GM10266 (cell line): ENCODE data around the gene ZNF135.

ENCODE experiments used
- DNase-seq: peaks from one replicate; pipeline ENCODE4 v3.0.0; 2012; ENCODE audit errors: extremely low spot score
- TF ChIP-seq, protein P1 (sequence below): IDR thresholded peaks from 2 replicates; pipeline ENCODE4 v1.5.1; 2012; ENCODE audit warnings: mild to moderate bottlenecking, low read depth; ENCODE audit not compliant: control insufficient read depth, insufficient read depth; ENCODE audit errors: missing control alignments

ZNF135 gene

DNA sequence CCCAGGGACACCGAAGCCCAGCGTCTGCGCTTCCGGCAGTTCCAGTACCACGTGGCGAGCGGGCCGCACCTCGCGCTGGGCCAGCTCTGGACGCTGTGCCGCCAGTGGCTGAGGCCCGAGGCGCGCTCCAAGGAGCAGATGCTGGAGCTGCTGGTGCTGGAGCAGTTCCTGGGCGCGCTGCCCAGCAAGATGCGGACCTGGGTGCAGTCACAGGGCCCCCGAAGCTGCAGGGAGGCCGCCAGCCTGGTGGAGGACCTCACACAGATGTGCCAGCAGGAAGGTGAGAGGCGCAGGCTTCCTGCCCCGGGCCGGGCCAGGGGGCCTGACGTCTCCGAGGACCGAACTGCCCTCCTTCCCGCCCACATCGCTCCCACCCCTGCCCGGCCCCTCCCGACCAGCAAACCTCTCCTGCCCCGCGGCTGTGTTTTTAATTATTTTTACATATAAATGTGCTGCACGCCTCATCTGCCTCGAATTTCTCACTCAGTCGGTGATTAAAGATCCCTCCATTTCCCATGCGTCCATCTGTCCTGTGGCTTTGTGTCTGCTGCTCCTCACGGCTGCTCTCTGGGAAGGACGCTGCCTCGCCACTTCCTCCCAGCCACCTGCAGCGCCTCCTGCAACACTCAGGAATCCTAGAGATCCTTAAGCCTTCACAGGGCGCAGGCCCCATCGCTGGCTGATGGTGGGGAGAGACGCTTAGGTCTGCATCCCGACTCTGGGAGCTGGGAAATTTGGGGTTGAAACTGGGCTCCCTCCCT is 21.0 kb upstream of the ZNF135 start:
- TF ChIP-seq, protein P1, sequence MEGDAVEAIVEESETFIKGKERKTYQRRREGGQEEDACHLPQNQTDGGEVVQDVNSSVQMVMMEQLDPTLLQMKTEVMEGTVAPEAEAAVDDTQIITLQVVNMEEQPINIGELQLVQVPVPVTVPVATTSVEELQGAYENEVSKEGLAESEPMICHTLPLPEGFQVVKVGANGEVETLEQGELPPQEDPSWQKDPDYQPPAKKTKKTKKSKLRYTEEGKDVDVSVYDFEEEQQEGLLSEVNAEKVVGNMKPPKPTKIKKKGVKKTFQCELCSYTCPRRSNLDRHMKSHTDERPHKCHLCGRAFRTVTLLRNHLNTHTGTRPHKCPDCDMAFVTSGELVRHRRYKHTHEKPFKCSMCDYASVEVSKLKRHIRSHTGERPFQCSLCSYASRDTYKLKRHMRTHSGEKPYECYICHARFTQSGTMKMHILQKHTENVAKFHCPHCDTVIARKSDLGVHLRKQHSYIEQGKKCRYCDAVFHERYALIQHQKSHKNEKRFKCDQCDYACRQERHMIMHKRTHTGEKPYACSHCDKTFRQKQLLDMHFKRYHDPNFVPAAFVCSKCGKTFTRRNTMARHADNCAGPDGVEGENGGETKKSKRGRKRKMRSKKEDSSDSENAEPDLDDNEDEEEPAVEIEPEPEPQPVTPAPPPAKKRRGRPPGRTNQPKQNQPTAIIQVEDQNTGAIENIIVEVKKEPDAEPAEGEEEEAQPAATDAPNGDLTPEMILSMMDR: no peak
- DNase-seq: no peak

DNA sequence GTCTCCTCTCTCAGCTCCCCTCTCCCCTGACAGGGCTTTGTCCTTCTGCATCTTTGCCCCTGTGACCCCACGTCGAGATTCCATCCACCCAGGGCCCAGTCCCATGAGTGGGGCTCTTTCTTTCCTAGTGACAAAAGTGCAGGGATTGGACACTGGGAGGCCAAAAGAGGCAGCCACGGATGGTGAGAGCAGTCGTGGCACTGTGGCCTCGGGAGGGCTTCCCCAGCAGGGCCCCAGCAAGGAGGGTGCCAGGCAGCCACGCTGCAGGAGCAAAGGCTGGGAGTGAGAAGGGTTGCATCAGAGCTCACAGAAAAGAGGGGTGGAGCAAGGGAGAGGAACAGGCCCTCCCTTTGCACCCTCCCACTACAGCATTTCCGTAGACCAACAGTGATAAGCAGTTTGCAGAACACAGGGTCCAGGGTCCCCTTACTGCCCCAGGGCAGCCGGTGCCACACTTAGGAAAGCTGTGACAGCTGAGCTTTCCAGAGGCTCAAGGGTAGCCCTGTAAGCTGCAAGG is 20.3 kb upstream of the ZNF135 start:
- DNase-seq: no peak
- TF ChIP-seq, protein P1: no peak

DNA sequence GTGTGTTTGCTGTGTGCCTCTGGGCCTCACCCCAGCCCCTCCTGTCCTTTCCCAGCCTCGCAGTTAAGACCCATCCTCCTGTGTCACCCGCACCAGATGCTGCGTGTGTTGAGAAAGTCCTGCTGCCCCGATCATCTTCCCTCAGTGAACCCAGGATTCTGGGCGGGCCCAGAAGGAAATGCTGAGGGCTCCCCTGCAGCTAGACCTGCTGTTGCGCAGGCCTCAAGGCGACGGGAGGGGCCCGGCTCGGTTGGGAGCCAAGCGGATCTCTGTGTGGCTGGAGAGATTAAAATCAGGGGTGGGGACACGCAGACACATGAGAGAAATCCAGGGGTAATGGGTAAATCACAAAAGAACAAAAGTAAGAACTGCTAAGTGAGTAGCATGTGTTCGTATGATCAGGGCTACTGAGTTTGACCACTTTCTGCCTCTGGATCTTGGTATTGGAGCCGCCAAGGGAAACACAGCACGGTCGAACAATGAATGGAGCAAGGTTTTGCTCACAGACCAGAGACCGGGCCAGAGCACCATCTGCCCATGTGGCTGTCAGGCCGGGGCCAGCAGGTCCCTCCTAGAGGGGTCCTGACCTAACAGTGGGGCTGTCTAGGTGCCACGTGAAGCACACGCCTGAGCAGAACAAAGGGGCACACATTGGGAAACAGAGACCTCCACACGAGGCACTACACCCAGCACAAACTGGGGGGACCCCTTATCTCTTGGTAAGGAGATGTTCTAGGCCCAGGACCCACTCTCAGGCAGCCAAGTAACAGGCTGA is 18.1 kb upstream of the ZNF135 start:
- DNase-seq: no peak

DNA sequence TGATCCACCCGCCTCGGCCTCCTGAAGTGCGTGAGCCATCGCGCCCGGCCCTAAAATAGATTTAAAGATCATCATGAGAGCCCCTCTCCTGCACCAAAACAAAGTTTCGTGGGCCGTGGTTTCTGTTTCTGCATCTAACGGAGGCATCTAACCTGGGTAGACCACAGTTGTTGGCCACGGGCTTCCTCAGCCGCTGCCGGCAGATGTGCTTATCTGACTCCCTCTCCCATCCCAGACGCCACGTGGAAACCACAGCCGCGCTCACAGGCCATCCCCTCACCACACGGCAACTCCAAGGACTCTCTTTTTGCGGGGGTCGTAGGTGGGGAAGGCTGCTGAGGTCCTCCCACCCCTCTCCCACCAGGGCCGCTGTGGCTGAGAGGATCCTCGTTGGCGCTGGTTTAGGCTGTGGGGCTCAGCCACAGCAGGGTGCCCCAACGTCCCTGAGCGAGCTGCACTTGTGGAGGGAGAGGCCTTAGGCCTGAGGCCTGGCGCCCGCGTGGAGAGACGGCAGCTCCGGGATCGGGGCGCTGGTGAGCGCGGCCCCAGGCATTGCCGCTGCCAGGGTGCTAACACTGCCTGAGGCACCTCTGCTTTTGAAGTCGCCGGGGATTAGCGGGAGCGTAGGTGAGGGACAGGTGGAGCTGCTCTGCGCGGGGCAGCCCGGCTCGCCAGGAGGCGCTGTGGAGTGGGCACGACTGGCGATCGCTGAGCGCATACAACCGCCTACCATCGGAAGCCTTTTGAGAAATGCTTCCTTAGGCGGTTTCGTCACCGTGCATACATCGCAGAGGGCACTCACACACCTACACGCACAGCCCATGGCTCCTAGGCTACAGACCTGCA is 16.4 kb upstream of the ZNF135 start:
- TF ChIP-seq, protein P1: no peak

More for the DNA sequence above, 18.1 kb upstream of the ZNF135 start:
- TF ChIP-seq, protein P1: no peak

DNA sequence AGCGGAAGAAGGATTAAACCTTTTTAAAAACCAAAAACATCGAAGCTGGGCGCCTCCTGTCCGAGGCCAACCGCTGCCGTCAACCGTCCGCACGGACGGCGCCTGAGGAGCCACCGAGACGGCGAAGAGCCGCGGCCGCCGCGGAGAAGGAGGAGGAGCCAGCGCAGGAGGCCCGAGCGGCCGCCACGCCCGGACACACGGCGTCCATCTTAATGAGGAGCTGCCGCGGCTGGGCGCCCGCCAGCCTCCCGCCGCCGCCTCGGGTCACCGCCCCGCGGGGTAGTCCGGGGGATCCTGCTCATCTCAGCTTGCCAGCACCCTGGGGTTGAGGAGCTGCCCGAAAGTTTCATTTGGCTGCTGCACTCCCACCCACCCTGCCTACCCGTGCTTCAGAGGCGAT is 14.7 kb upstream of the ZNF135 start:
- DNase-seq: no peak
- TF ChIP-seq, protein P1: no peak

More for the DNA sequence above, 16.4 kb upstream of the ZNF135 start:
- DNase-seq: no peak

DNA sequence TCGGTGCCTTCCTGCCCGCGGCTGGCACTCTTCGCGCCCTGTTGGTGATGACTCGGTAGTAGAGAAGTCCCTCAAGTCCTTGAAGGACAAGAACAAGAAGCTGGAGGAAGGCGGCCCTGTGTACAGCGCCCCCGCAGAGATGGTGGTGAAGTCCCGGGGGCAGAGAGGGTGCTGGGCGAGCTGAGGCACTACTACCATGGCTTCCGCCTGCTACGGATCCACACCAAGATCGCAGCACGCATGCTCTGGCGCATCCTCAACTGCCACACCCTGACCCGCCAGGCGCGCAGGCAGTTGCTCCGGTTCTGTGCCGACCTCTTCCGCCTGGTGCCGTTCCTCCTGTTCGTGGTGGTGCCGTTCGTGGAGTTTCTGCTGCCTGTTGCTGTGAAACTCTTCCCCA is 14.2 kb upstream of the ZNF135 start:
- TF ChIP-seq, protein P1: no peak
- DNase-seq: no peak
